KMS-11 (cell line): ENCODE results near the gene IL1RN.
A peak's percentile ranks its signal among the peaks of the same experiment; 100 is the strongest.

Experiments
- H2AFZ ChIP-seq: fragments of 200-600 bp; sonication (generic); 2 replicates; pipeline ENCODE4 v1.6.1; 2016; ENCODE audit warnings: antibody characterized with exemption, mixed run types, low read depth
- H3K27ac ChIP-seq: fragments of 200-600 bp; sonication (generic); 2 replicates; pipeline ENCODE4 v1.6.1; 2016; ENCODE audit warnings: mild to moderate bottlenecking, mixed run types
- H3K27me3 ChIP-seq: fragments of 200-600 bp; sonication (generic); 2 replicates; pipeline ENCODE4 v1.6.1; 2017; ENCODE audit warnings: mild to moderate bottlenecking, low read depth, mixed run types, moderate library complexity; ENCODE audit not compliant: insufficient read depth
- H3K36me3 ChIP-seq: fragments of 200-600 bp; sonication (generic); 2 replicates; pipeline ENCODE4 v1.6.1; 2017; ENCODE audit warnings: mild to moderate bottlenecking, mixed run types; ENCODE audit not compliant: insufficient read depth
- H3K4me1 ChIP-seq: fragments of 200-600 bp; sonication (generic); 2 replicates; pipeline ENCODE4 v1.6.1; 2016; ENCODE audit warnings: mild to moderate bottlenecking, low read depth, mixed run types; ENCODE audit not compliant: poor library complexity, severe bottlenecking
- H3K4me2 ChIP-seq: fragments of 200-600 bp; sonication (generic); 2 replicates; pipeline ENCODE4 v1.7.0; 2016; ENCODE audit warnings: mild to moderate bottlenecking, mixed run types
- H3K4me3 ChIP-seq: fragments of 200-600 bp; sonication (generic); IDR thresholded peaks from 2 replicates; pipeline ENCODE4 v1.6.1; 2017; ENCODE audit warnings: low read depth, low read length, mixed read lengths; ENCODE audit not compliant: insufficient read depth
- H3K79me2 ChIP-seq: fragments of 200-600 bp; sonication (generic); 2 replicates; pipeline ENCODE4 v1.6.1; 2016; ENCODE audit warnings: low read depth, mixed run types; ENCODE audit not compliant: insufficient read depth
- H3K9ac ChIP-seq: fragments of 200-600 bp; sonication (generic); 2 replicates; pipeline ENCODE4 v1.6.1; 2016; ENCODE audit warnings: mild to moderate bottlenecking, mixed run types
- H4K20me1 ChIP-seq: fragments of 200-600 bp; sonication (generic); 2 replicates; pipeline ENCODE4 v1.6.1; 2016; ENCODE audit warnings: mild to moderate bottlenecking, mixed run types; ENCODE audit not compliant: insufficient read depth
- CTCF ChIP-seq: fragments of 200-600 bp; sonication (generic); conservative IDR thresholded peaks from 2 replicates; pipeline ENCODE4 v1.6.1; 2017; ENCODE audit warnings: low read depth, mild to moderate bottlenecking, antibody characterized with exemption, low read length, moderate library complexity, mixed read lengths

Gene IL1RN

GRCh38 chr2:113080134-113080533 lies 47.3 kb upstream of the IL1RN start:
- H3K27ac ChIP-seq = no peak overlapping the region
- no peak overlapping the region for H3K9ac ChIP-seq
- no peaks in the 10 kb centered on the region for H3K79me2 ChIP-seq
- TF ChIP-seq CTCF = peak; percentile 52
- H3K4me3 ChIP-seq = no peak overlapping the region
- no peaks in the 10 kb centered on the region for H3K36me3 ChIP-seq
- no peak overlapping the region for H2AFZ ChIP-seq
- H3K27me3 ChIP-seq = no peaks in the 10 kb centered on the region
- H3K4me1 ChIP-seq = no peaks in the 10 kb centered on the region
- H4K20me1 ChIP-seq = no peaks in the 10 kb centered on the region
- no peak overlapping the region for H3K4me2 ChIP-seq

GRCh38 chr2:113081488-113082210 lies 45.7 kb upstream of the IL1RN start:
- Histone ChIP-seq H3K4me2 (no peak overlapping the region), H2AFZ (no peak overlapping the region), H3K9ac (no peak overlapping the region), H4K20me1 (no peaks in the 10 kb centered on the region), H3K27me3 (no peaks in the 10 kb centered on the region), H3K4me1 (no peaks in the 10 kb centered on the region), H3K4me3 (no peak overlapping the region), H3K79me2 (no peaks in the 10 kb centered on the region), H3K27ac (no peak overlapping the region), H3K36me3 (no peaks in the 10 kb centered on the region)
- no peak for TF ChIP-seq CTCF

GRCh38 chr2:113083296-113083695 lies 44.1 kb upstream of the IL1RN start:
- no peaks in the 10 kb centered on the region for H3K36me3 ChIP-seq
- no peak overlapping the region for H3K4me2 ChIP-seq
- no peak overlapping the region for H3K27ac ChIP-seq
- TF ChIP-seq CTCF = no peak
- H3K9ac ChIP-seq = no peak overlapping the region
- no peaks in the 10 kb centered on the region for H4K20me1 ChIP-seq
- no peaks in the 10 kb centered on the region for H3K27me3 ChIP-seq
- no peaks in the 10 kb centered on the region for H3K4me1 ChIP-seq
- H2AFZ ChIP-seq = no peak overlapping the region
- H3K79me2 ChIP-seq = no peaks in the 10 kb centered on the region
- H3K4me3 ChIP-seq = no peak overlapping the region

GRCh38 chr2:113084249-113085000 lies 43.0 kb upstream of the IL1RN start:
- Histone ChIP-seq H3K4me2 (no peak overlapping the region), H3K27me3 (no peaks in the 10 kb centered on the region), H2AFZ (no peak overlapping the region), H3K79me2 (no peaks in the 10 kb centered on the region), H3K36me3 (no peaks in the 10 kb centered on the region), H4K20me1 (no peaks in the 10 kb centered on the region), H3K4me3 (no peak overlapping the region), H3K27ac (no peak overlapping the region), H3K4me1 (no peaks in the 10 kb centered on the region), H3K9ac (no peak overlapping the region)
- TF ChIP-seq CTCF = peak; percentile 40; the same call in 1 of the 2 replicates
